GM19043 (cell line): ENCODE results near the gene SPINT3.

Experiments
- ATAC-seq: cut with Tn5 transposase; IDR thresholded peaks from one replicate; pipeline ENCODE4 v1.9.1; 2021; ENCODE audit warnings: low read depth; ENCODE audit not compliant: unreplicated experiment

SPINT3 gene

GRCh38 chr20:45463709-45464108, 51.7 kb downstream of the SPINT3 start:
- ATAC-seq = no peak

GRCh38 chr20:45462711-45463509, 52.5 kb downstream of the SPINT3 start:
- ATAC-seq = no peak
